ENCODE data around the gene ATXN7L3.

Gene ATXN7L3

GRCh38 chr17:44221084-44221861, 21.6 kb upstream of the ATXN7L3 start (continued):
- TF ChIP-seq ZNF274 (IDR thresholded peaks at IDR 0.05; ENCODE audit: low read length) (no peak), ZNF274 (tag by site-specific recombination; IDR thresholded peaks at IDR 0.05; ENCODE audit: borderline replicate concordance) (no peak), ZNF302 (tag by site-specific recombination; IDR thresholded peaks at IDR 0.05; ENCODE audit: low read depth) (no peak), ZNF670 (tag by site-specific recombination; IDR thresholded peaks at IDR 0.05; ENCODE audit: low read depth) (no peak), ZNF37A (tag by site-specific recombination; IDR thresholded peaks at IDR 0.05) (no peak), ZNF791 (tag by site-specific recombination; IDR thresholded peaks at IDR 0.05) (no peak), SP2 (tag by site-specific recombination; IDR thresholded peaks at IDR 0.05) (peak; percentile 80), ZNF335 (tag by site-specific recombination; conservative IDR thresholded peaks at IDR 0.05) (peak; percentile 86; the same call in 1 of the 2 replicates), ZNF645 (tag by site-specific recombination; IDR thresholded peaks at IDR 0.05) (no peak), KLF10 (tag by site-specific recombination; IDR thresholded peaks at IDR 0.05) (no peak; the same call in 1 of the 2 replicates), ZFP3 (tag by site-specific recombination; IDR thresholded peaks at IDR 0.05; ENCODE audit: low read depth) (no peak), ZSCAN23 (tag by site-specific recombination; IDR thresholded peaks at IDR 0.05) (no peak), ZNF394 (tag by site-specific recombination; IDR thresholded peaks at IDR 0.05; ENCODE audit: borderline replicate concordance) (peak; percentile 73; the same call in 1 of the 2 replicates), YY1 (tag by site-specific recombination; IDR thresholded peaks at IDR 0.05) (peak; percentile 33; the same call in 1 of the 2 replicates), ZNF266 (tag by site-specific recombination; IDR thresholded peaks at IDR 0.05; ENCODE audit: low read depth) (no peak), MZF1 (tag by site-specific recombination; IDR thresholded peaks at IDR 0.05; ENCODE audit: borderline replicate concordance) (peak; percentile 74; the same call in 1 of the 2 replicates), ZNF610 (tag by site-specific recombination; IDR thresholded peaks at IDR 0.05; ENCODE audit: borderline replicate concordance) (no peak), ZNF148 (tag by site-specific recombination; IDR thresholded peaks at IDR 0.05; ENCODE audit: borderline replicate concordance) (no peak), ZXDB (tag by site-specific recombination; IDR thresholded peaks at IDR 0.05) (no peak), ZNF366 (tag by site-specific recombination; conservative IDR thresholded peaks at IDR 0.05) (peak; percentile 53; the same call in 1 of the 2 replicates), ZNF707 (tag by site-specific recombination; IDR thresholded peaks at IDR 0.05) (no peak)
- TF ChIP-seq, protein P1, sequence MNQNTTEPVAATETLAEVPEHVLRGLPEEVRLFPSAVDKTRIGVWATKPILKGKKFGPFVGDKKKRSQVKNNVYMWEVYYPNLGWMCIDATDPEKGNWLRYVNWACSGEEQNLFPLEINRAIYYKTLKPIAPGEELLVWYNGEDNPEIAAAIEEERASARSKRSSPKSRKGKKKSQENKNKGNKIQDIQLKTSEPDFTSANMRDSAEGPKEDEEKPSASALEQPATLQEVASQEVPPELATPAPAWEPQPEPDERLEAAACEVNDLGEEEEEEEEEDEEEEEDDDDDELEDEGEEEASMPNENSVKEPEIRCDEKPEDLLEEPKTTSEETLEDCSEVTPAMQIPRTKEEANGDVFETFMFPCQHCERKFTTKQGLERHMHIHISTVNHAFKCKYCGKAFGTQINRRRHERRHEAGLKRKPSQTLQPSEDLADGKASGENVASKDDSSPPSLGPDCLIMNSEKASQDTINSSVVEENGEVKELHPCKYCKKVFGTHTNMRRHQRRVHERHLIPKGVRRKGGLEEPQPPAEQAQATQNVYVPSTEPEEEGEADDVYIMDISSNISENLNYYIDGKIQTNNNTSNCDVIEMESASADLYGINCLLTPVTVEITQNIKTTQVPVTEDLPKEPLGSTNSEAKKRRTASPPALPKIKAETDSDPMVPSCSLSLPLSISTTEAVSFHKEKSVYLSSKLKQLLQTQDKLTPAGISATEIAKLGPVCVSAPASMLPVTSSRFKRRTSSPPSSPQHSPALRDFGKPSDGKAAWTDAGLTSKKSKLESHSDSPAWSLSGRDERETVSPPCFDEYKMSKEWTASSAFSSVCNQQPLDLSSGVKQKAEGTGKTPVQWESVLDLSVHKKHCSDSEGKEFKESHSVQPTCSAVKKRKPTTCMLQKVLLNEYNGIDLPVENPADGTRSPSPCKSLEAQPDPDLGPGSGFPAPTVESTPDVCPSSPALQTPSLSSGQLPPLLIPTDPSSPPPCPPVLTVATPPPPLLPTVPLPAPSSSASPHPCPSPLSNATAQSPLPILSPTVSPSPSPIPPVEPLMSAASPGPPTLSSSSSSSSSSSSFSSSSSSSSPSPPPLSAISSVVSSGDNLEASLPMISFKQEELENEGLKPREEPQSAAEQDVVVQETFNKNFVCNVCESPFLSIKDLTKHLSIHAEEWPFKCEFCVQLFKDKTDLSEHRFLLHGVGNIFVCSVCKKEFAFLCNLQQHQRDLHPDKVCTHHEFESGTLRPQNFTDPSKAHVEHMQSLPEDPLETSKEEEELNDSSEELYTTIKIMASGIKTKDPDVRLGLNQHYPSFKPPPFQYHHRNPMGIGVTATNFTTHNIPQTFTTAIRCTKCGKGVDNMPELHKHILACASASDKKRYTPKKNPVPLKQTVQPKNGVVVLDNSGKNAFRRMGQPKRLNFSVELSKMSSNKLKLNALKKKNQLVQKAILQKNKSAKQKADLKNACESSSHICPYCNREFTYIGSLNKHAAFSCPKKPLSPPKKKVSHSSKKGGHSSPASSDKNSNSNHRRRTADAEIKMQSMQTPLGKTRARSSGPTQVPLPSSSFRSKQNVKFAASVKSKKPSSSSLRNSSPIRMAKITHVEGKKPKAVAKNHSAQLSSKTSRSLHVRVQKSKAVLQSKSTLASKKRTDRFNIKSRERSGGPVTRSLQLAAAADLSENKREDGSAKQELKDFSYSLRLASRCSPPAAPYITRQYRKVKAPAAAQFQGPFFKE (tag by site-specific recombination; IDR thresholded peaks at IDR 0.05; ENCODE audit: borderline replicate concordance), result no peak
- TF ChIP-seq, protein P2, sequence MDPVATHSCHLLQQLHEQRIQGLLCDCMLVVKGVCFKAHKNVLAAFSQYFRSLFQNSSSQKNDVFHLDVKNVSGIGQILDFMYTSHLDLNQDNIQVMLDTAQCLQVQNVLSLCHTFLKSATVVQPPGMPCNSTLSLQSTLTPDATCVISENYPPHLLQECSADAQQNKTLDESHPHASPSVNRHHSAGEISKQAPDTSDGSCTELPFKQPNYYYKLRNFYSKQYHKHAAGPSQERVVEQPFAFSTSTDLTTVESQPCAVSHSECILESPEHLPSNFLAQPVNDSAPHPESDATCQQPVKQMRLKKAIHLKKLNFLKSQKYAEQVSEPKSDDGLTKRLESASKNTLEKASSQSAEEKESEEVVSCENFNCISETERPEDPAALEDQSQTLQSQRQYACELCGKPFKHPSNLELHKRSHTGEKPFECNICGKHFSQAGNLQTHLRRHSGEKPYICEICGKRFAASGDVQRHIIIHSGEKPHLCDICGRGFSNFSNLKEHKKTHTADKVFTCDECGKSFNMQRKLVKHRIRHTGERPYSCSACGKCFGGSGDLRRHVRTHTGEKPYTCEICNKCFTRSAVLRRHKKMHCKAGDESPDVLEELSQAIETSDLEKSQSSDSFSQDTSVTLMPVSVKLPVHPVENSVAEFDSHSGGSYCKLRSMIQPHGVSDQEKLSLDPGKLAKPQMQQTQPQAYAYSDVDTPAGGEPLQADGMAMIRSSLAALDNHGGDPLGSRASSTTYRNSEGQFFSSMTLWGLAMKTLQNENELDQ (tag by site-specific recombination; IDR thresholded peaks at IDR 0.05; ENCODE audit: low read depth), result no peak
- TF ChIP-seq, protein P3, sequence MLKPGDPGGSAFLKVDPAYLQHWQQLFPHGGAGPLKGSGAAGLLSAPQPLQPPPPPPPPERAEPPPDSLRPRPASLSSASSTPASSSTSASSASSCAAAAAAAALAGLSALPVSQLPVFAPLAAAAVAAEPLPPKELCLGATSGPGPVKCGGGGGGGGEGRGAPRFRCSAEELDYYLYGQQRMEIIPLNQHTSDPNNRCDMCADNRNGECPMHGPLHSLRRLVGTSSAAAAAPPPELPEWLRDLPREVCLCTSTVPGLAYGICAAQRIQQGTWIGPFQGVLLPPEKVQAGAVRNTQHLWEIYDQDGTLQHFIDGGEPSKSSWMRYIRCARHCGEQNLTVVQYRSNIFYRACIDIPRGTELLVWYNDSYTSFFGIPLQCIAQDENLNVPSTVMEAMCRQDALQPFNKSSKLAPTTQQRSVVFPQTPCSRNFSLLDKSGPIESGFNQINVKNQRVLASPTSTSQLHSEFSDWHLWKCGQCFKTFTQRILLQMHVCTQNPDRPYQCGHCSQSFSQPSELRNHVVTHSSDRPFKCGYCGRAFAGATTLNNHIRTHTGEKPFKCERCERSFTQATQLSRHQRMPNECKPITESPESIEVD (tag by site-specific recombination; IDR thresholded peaks at IDR 0.05), result no peak
